Endometrial microvascular endothelial cells (primary cell): Measurements from ENCODE around the gene RFLNA. TPM values are rescaled to one million over a fixed set of nuclear protein-coding genes. Genes with fewer than 3 reads are reported as not detected.

ENCODE experiments used
- in situ Hi-C: cut with HindIII; loops from 2 replicates; pipeline ENCODE4 v1.10.0; 2017; ENCODE audit warnings: low sequenced_read_pairs, low pct_unique_long_range_greater_than_20kb; ENCODE audit errors: inconsistent ontology term
- total RNA-seq: library from RNA; depleted of rRNA; stranded (reverse); fragments of >200 nt; gene quantifications from one replicate; pipeline ENCODE4 v1.2.3, GENCODE V29; 2015; ENCODE audit errors: inconsistent ontology term

The RFLNA gene
- total RNA-seq, 1 donor from 2014 or later = under 0.01 TPM

GRCh38 chr12:124279846-124280360 is 15.0 kb upstream of the RFLNA start:
- in situ Hi-C loops = no loop called here

- in situ Hi-C loops = no loop called here
Measured at GRCh38 chr12:124281309-124281708, 13.6 kb upstream of the RFLNA start.

GRCh38 chr12:124282287-124282686 is 12.6 kb upstream of the RFLNA start:
- in situ Hi-C loops = no loop called here

- in situ Hi-C loops = no loop called here
Measured at GRCh38 chr12:124283326-124283725, 11.6 kb upstream of the RFLNA start.

- in situ Hi-C loops = no loop called here
Measured at GRCh38 chr12:124284368-124284767, 10.5 kb upstream of the RFLNA start.

GRCh38 chr12:124286414-124286813 is 8.5 kb upstream of the RFLNA start:
- in situ Hi-C loops = no loop called here

GRCh38 chr12:124286971-124287370 is 7.9 kb upstream of the RFLNA start:
- in situ Hi-C loops = no loop called here

GRCh38 chr12:124289634-124290600 is 5.0 kb upstream of the RFLNA start:
- in situ Hi-C loops = loop anchor here (10.0 kb wide), 1 partner anchor 95 kb away; no protein-coding TSS in a partner anchor

GRCh38 chr12:124292385-124292784 is 2.5 kb upstream of the RFLNA start:
- in situ Hi-C loops = loop anchor here (10.0 kb wide), 1 partner anchor 98 kb away; no protein-coding TSS in a partner anchor

- in situ Hi-C loops = loop anchor here (10.0 kb wide), 1 partner anchor 99 kb away; no protein-coding TSS in a partner anchor
Measured at GRCh38 chr12:124293286-124294003, 1.4 kb upstream of the RFLNA start.

- in situ Hi-C loops = loop anchor here (10.0 kb wide), 1 partner anchor 101 kb away; no protein-coding TSS in a partner anchor
Measured at GRCh38 chr12:124295431-124296058, 652 bp downstream of the RFLNA start.

- in situ Hi-C loops = loop anchor here (10.0 kb wide), 1 partner anchor 102 kb away; no protein-coding TSS in a partner anchor
Measured at GRCh38 chr12:124296295-124296915, 1.5 kb downstream of the RFLNA start.

GRCh38 chr12:124296916-124297351 is 2.0 kb downstream of the RFLNA start:
- in situ Hi-C loops = loop anchor here (10.0 kb wide), 1 partner anchor 102 kb away; no protein-coding TSS in a partner anchor

- in situ Hi-C loops = loop anchor here (10.0 kb wide), 1 partner anchor 103 kb away; no protein-coding TSS in a partner anchor
Measured at GRCh38 chr12:124297389-124297788, 2.5 kb downstream of the RFLNA start.

GRCh38 chr12:124297856-124298255 is 3.0 kb downstream of the RFLNA start:
- in situ Hi-C loops = loop anchor here (10.0 kb wide), 1 partner anchor 103 kb away; no protein-coding TSS in a partner anchor

GRCh38 chr12:124298685-124299410 is 4.0 kb downstream of the RFLNA start:
- in situ Hi-C loops = loop anchor here (10.0 kb wide), 1 partner anchor 104 kb away; no protein-coding TSS in a partner anchor

- in situ Hi-C loops = loop anchor here (10.0 kb wide), 1 partner anchor 105 kb away; no protein-coding TSS in a partner anchor
Measured at GRCh38 chr12:124299628-124300388, 4.9 kb downstream of the RFLNA start.
